SK-N-SH treated with all-trans-retinoic acid at 6 μM for 48 hours (cell line): Measurements from ENCODE around the gene IMPACT.

Experiments used
- RARB ChIP-seq: fragments of 250-450 bp; sonication (Bioruptor Pico); IDR thresholded peaks from 2 replicates; pipeline ENCODE4 v1.8.0; 2021; ENCODE audit warnings: mild to moderate bottlenecking, moderate library complexity
- ZFP30 ChIP-seq: fragments of 450-650 bp; formaldehyde crosslinking; IDR thresholded peaks from 2 replicates; pipeline ENCODE4 v1.5.0; 2022; ENCODE audit warnings: mild to moderate bottlenecking, moderate library complexity
- ZNF70 ChIP-seq: fragments of 450-650 bp; formaldehyde crosslinking; IDR thresholded peaks from 2 replicates; pipeline ENCODE4 v1.5.0; 2020; ENCODE audit warnings: mild to moderate bottlenecking, moderate library complexity
- TF ChIP-seq, protein P1 (sequence below): fragments of 250-450 bp; sonication (Bioruptor Pico); IDR thresholded peaks from 2 replicates; pipeline ENCODE4 v1.5.0; 2020; ENCODE audit warnings: mild to moderate bottlenecking, moderate library complexity
- TF ChIP-seq, protein P2 (sequence below): fragments of 250-450 bp; sonication (Bioruptor Pico); IDR thresholded peaks from 2 replicates; pipeline ENCODE4 v1.8.0; 2020; ENCODE audit warnings: mild to moderate bottlenecking, moderate library complexity, borderline replicate concordance

DNA sequence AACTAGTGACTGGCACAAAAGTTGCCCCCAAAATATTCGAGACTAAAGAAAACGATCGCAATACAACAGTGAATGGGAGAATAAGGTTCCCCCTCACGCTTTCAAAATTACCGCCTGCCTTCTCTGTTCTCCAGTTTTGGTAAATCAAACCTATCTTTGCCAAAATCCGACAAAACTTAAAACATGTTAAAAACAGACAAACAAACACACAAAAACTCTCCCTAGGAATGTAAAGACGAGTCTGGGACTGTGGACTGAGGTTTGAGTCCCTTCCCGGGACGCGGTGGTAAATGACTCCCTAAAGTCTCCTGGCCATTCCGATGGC lies 435 bp upstream of the IMPACT start:
- TF ChIP-seq, protein P1, sequence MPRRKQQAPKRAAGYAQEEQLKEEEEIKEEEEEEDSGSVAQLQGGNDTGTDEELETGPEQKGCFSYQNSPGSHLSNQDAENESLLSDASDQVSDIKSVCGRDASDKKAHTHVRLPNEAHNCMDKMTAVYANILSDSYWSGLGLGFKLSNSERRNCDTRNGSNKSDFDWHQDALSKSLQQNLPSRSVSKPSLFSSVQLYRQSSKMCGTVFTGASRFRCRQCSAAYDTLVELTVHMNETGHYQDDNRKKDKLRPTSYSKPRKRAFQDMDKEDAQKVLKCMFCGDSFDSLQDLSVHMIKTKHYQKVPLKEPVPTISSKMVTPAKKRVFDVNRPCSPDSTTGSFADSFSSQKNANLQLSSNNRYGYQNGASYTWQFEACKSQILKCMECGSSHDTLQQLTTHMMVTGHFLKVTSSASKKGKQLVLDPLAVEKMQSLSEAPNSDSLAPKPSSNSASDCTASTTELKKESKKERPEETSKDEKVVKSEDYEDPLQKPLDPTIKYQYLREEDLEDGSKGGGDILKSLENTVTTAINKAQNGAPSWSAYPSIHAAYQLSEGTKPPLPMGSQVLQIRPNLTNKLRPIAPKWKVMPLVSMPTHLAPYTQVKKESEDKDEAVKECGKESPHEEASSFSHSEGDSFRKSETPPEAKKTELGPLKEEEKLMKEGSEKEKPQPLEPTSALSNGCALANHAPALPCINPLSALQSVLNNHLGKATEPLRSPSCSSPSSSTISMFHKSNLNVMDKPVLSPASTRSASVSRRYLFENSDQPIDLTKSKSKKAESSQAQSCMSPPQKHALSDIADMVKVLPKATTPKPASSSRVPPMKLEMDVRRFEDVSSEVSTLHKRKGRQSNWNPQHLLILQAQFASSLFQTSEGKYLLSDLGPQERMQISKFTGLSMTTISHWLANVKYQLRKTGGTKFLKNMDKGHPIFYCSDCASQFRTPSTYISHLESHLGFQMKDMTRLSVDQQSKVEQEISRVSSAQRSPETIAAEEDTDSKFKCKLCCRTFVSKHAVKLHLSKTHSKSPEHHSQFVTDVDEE (CRISPR knock-in tag) = no peak
- TF ChIP-seq, protein P2, sequence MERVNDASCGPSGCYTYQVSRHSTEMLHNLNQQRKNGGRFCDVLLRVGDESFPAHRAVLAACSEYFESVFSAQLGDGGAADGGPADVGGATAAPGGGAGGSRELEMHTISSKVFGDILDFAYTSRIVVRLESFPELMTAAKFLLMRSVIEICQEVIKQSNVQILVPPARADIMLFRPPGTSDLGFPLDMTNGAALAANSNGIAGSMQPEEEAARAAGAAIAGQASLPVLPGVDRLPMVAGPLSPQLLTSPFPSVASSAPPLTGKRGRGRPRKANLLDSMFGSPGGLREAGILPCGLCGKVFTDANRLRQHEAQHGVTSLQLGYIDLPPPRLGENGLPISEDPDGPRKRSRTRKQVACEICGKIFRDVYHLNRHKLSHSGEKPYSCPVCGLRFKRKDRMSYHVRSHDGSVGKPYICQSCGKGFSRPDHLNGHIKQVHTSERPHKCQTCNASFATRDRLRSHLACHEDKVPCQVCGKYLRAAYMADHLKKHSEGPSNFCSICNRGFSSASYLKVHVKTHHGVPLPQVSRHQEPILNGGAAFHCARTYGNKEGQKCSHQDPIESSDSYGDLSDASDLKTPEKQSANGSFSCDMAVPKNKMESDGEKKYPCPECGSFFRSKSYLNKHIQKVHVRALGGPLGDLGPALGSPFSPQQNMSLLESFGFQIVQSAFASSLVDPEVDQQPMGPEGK (CRISPR knock-in tag) = no peak
- no peak for TF ChIP-seq ZNF70 (CRISPR knock-in tag)
- TF ChIP-seq ZFP30 = no peak
- no peak for TF ChIP-seq RARB
